Measurements from ENCODE around the gene UGT1A6. TPM values are rescaled to one million over a fixed set of nuclear protein-coding genes. Genes with fewer than 3 reads are reported as not detected.

UGT1A6 gene
- total RNA-seq, 2 donors from 2014 or later: not detected

Other genes with a start within 250 kb of the UGT1A6 start
- gene USP40, start 126.1 kb upstream of the UGT1A6 start, total RNA-seq: 10 to 100 TPM; 14.5 to 17.1 TPM
- not detected for gene UGT1A8, start 75.3 kb upstream of the UGT1A6 start, total RNA-seq
- gene UGT1A10, start 56.4 kb upstream of the UGT1A6 start, total RNA-seq: not detected
- gene UGT1A9, start 21.0 kb upstream of the UGT1A6 start, total RNA-seq: under 1 TPM in 1 of 2 donors, not detected in 1; 0.12 TPM
- gene UGT1A7, start 11.0 kb upstream of the UGT1A6 start, total RNA-seq: not detected
- not detected for gene UGT1A5, start 20.0 kb downstream of the UGT1A6 start, total RNA-seq
- not detected for gene UGT1A4, start 25.8 kb downstream of the UGT1A6 start, total RNA-seq
- gene UGT1A3, start 36.2 kb downstream of the UGT1A6 start, total RNA-seq: not detected
- gene UGT1A1, start 67.4 kb downstream of the UGT1A6 start, total RNA-seq: not detected
- not detected for gene MROH2A, start 85.4 kb downstream of the UGT1A6 start, total RNA-seq
- 1 to 10 TPM in 1 of 2 donors, not detected in 1; 1.1 TPM for gene HJURP, start 161.6 kb downstream of the UGT1A6 start, total RNA-seq
- not detected for gene TRPM8, start 224.5 kb downstream of the UGT1A6 start, total RNA-seq